Stimulated activated CD4-positive, alpha-beta T cell treated with anti-CD3 and anti-CD28 coated beads, Interleukin-12 subunit alpha, Interleukin-12 subunit beta, amount 100 ng/mL, for 24 hours (primary cell): ENCODE data around the gene TNK2.
A peak's percentile ranks its signal among the peaks of the same experiment; 100 is the strongest.
"Not testable (repeated sequence)": the region's sequence is repeated elsewhere in the genome, so short reads cannot be mapped to it uniquely, and the experiment has no call there.

ENCODE experiments used
- DNase-seq, 2 experiments: peaks; one replicate each; pipeline ENCODE4 v3.0.0-alpha.2; 2020; ENCODE audit warnings: low read depth in 2 of 2

TNK2 gene

DNA sequence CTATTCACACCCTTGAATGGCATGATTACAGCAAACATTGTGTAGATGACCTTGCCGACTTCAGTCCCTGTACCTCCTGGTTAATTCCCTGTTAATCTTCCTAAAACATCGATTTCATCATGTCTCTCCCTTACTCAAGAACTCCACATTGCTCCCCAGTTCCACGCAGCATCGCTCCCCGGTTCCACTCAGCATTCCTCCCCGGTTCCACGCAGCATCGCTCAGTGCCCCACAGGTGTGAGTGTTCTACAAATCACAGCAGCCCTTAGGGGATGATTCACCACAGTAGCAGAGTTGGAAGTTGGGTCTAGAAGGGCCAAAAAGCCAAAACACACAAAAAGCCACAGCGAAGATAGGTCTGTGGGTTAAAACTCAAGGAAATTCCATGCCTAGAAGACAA lies 8.6 kb upstream of the TNK2 start:
- DNase-seq: no peak

DNA sequence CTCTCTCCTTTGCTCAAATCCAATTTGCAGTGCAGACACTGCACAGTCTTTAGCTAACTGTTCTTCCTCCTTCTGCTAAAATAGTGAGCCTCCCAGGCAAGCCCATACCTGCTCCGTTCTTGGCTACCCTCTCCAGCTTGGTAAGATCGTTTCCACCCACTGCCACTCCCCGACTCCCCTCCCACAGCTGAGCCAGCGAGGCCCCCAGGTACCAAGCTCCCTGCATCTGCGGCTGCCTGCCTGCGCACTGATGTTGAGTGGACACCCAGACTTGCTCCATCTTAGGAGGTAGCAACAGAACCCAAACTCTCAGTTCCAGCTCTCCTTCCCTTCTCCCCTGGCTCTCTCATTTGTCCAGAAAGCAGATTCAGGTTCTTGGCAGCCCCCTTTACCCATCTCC lies 7.9 kb upstream of the TNK2 start:
- no peak for DNase-seq

DNA sequence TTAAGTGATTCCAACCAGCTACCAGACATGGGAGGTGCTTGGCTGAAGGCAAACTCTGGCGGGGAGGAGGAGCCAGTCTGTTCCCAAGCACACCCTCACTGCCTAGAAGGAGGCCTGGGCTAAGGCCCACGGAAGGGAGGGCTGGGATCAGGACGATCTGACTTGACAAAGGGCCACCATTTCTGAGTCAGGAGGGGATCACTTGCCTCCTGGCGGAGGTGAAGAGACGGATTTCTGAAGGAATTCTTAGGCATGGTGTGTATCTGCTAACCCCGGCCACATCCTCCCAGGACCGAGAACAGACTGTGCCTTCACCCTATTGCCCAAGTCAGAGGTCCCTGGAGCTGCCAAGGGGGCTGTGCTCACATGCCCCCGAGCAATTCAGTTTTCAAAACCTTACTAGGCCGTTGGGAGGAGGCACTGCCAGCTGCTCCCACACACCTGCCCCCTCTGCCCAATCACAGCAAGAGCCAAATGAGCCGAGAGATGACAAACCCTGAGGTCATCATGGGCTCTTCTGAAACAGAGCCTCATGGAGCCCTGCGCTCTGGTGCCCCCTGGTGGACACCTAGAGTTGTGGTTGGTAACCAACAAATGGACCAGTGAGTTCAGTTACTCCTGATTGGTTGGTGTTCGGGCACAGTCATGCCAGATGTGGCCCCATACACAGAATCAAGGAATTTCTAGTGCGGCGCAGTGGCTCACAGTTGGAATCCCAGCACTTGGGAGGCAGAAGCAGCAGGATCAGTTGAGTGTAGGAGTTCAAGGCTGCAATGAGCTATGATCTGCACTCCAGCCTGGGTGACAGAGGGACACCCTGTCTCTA lies 6.5 kb upstream of the TNK2 start:
- peak; percentile 91 to 96 for DNase-seq

DNA sequence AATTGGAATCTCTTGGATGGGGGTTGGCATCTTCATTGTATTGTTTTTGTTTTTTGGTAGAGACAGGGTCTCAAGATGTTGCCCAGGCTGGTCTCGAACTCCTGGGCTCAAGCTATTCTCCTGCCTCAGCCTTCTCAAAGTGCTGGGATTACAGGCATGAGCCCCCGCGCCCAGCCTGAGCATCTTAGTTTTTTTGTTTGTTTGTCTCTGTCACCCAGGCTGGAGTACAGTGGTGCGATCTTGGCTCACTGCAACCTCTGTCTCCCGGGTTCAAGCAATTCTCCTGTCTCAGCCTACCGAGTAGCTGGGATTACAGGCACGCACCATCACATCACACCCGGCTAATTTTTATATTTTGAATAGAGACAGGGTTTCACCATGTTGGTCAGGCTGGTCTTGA lies 5.8 kb upstream of the TNK2 start:
- not testable (repeated sequence) for DNase-seq

DNA sequence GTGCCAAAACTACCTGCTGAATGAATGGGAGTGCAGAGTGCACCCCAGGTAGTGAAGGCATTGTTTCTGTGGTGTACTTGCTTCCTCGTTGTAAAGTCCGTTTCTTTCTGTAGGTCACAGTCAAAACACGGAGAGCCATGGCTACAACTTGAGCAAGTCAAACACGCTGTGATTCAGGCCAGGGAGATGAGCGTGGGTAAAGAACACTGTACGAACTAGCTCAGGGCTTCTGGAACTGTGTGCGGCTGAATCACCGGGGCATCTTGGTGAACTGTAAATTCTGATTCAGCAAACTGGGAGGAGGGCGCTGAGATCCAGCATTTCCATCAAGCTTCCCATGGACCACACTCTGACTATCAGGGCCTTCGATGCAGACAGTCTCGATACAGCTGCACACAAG lies 5.0 kb upstream of the TNK2 start:
- DNase-seq: no peak

DNA sequence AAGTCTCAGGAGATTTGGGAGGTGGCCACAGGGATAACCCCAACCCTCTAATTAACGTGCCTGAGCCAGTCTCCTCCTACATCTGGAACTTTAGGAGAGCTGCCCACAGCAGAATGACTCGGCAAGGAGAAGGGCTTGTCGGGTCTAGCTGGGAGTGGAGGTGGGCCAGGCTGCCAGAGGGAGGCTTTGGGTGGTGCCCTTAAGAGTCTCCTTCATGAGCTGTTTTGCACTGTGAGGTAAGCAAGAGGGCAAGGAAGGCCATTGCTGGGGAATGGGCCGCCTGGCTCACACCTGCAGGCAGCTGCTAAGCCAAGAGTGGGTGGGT lies 3.6 kb upstream of the TNK2 start:
- DNase-seq: no peak

DNA sequence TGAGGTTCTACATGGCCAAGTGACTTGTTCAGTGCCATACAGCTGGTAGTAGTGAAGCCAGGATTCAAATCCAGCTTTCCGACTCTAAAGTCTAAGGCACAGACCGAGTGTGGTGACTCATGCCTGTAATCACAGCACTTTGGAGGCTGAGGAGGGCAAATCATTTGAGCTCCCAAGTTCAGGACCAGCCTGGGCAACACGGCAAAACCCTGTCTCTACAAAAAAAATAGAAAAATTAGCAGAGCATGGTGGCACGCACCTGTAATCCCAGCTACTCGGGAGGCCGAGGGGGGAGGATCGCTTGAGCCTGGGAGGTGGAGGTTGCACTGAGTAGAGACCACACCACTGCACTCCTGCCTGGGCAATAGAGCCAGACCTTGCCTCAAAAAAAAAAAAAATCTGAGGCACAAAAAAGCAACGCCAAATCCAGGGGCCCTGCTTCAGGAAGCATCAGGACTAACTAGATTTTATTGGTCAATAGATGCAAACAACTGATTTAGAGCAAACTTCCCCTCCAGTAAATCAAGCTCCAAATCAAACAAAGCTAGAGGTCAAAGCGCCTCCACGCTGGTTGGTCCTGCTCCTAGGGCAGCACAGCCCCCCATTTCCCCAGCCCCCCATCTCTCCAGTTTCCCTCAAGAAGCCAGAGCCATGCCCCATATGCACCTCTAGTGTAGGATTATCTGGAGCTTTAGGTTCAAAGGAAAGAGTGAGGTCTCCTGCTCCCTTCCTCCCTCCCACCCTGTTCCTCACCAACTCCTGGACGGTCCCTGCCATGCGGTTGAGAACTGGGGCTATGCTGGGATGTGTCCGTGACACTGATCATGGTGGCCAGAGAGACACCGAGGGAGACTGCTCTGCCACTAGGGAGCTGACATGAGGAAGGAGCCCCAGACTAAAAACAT lies 2.9 kb upstream of the TNK2 start:
- no peak for DNase-seq

DNA sequence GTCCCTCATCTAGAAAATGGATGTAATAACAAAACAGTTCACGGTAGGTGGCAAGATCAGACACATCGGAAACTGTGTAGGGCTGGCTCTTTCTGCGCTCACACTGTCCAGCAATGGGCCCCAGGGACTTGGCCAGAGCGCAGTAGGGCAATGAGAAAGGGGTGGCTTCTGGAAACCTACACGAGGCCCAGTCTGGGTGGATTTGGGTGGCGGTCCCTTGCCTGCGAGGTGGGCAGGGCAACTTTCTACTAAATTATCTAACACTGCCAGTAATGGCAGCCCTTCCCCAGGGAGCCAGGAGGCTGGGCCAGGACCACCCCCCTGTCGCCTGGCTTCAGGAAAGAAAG lies 2.1 kb upstream of the TNK2 start:
- DNase-seq: no peak

DNA sequence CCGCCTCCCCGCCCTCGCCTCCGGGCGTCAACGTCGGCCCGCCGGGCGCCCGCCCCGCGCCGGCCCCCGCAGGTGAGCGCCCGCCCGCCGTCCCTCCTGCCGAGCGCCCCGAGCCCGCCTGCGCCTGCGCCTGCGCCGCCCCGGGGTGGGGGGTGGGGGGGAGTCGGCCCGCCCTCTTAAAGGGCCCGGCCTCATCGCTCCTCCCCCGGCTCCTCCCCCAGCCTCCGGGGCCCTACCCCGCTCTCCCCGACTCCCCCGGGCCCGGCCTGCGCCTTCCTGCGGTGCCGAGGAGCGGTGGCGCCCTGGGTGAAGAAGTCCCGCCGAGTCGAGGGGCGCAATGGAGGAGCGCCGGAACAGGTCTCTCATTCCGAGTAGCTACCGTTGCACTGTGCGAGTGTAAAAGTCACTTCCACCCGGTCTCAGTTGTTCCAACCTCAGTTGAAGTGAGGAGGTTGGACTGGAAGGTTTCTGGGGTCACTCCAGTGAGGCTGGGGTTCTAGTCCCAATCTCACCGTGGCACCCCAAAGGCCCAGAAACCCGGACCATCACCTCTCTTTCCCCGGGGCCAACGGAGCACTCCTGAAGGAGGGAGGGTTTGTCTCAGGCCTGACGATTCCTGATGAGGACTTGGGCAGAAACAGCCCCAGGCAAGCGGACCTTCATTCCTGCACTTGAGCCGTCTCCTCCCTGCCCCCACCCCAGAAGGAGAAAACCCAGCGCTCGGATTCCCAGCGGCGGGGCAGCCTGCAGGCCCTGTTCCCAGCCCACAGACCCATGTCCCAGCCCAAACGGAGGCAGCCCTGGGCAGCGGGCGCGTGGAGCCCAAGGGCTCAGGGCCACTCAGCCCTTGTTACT lies 1.5 kb upstream of the TNK2 start:
- peak; percentile 78 to 81 for DNase-seq

DNA sequence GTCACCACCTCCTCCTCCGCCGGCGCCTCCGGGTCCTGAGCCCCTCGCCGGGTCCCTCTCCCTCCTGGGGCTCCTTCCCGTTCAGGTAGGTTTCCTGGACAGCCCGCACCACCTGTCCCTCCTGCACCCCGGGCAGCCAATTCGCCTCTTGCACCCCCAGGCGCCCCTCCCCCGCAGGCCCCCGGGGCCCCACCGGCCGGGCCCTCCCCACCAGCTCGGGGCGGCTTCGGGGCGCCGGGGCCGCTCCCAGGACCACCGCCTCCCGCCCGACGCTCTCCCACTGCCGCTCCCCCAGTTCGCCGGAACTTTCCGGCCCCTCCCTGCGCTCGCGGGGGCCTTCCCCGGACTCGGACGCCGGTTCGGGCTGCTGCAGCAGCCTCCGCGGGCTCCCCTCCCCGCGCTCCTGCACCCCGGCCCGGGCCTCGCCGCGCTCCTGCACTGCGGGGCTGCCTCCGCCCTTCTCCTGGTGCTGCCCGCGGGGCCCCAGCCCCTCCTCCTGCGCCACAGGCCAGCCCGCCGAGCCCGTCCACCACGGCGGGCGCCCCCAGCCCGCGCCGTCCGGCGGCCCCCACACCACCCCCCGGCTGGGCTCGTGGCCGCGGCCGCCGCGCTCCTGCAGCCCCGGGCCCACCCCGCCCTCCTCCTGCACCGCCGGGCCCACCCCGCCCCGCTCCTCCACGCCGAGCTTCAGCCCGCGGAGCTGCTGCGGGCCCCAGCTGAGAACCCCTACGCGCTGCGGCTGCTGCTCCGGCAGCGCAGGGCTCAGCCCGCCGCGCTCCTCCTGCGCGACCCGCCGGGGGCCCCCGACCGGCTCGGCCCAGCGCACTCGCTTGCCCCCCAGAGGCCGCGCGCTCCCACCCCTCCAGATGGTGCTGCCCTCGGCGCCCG lies 587 bp upstream of the TNK2 start:
- no peak for DNase-seq

DNA sequence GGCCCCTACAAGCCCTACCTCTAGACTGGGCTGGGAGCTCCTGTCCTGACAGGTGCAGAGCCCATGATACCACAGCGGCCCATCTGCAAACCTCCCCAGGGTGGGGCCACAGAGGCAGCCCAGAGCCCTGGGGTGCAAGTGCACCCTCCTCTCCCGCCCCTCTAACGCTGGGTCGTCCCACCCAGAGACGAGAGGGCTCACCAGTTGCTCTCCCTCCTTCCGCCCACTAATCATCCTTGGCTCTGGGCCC lies 742 bp downstream of the TNK2 start:
- no peak for DNase-seq

DNA sequence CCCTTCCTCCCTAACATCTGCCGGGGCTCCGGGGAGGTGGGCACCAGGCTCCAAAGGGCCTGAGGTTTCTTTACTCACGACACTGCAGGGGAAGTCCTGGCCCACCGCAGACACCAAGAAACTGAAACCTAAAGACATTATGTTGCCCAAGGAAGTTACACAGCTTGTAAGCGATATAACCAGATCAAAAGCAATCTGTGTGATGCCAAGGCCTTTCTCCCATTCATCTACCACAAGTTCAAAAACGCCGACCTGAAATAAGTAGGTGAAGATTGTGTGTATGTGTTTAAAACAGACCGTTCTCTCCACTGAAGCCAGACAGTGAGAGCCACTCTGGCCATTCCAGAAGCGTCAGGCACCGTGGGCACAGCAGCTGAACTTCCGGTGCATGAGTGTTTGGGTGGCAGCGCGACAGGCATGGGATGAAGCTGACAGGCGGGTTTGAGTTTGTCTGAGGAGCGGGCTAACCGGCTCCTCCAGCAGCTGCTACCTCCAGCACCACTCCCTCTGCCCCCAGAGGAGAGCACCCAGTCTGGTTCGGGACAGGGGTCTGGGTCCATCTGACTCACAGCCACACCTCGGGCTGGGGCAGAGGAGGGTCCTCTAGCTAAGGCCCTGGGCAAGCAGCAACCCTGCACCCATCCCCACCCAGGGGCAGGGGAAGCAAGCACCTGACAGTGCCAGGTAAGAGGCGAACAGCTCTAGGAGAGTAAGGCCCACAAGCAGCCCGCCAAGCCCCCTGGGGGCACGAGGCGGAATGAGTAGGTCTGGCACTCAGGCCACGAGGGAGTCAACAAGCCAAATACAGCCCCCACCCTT lies 1.3 kb downstream of the TNK2 start:
- peak; percentile 43 to 51 for DNase-seq

DNA sequence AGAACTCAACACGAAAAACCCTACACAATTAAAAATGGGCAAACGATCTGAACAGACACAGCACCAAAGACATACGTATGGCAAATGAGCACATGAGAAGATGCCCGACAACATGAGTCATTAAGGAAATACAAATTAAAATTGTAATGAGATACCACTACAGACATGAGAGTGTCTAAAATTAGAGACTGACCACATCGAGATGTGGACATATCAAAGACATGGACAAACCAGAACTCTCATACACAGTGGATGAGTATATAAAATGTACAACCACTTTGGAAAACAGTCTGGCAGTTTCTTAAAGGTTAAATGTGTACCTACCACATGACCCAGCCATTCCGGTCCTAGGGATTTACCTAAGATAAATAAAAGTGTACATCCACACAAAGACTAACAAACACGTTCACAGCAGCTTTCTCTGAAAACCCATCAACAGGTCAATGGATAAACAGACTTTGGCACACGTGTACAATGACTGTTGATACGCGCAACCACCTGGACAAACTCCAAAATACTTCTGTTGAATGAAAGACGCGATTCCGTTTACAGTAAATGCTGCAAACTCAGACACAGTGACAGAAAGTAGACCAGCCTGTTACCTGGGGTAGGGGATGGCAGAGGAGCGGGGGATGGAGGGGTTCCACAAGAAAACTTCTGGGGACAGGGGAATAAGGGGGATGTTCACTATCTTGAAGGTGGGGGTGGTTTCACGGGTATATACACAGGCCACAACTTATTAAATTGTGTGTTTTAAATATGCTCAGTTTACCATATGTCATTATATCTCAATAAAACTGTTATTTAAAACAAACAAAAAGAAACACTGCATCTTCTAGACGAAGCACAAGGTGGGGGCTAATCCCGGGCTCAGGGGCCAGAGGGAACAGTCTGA lies 2.1 kb downstream of the TNK2 start:
- DNase-seq: no peak

DNA sequence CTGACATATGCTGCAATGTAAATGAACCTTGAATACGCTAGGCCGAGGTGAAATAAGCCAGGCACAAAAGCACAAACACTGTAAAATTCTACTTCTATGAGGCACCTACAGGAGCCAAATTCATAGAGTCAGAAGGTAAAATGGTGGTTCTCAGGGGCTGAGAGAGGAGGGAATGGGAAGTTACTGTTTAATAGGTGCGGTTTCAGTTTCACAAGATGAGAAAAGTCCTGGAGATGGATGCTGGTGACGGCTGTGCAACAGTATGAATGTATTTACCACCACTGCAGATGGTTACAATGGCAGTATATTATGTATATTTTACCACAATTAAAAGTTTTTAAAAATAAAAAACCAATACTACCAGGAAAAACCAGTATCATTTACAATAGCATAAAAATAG lies 4.0 kb downstream of the TNK2 start:
- no peak for DNase-seq

DNA sequence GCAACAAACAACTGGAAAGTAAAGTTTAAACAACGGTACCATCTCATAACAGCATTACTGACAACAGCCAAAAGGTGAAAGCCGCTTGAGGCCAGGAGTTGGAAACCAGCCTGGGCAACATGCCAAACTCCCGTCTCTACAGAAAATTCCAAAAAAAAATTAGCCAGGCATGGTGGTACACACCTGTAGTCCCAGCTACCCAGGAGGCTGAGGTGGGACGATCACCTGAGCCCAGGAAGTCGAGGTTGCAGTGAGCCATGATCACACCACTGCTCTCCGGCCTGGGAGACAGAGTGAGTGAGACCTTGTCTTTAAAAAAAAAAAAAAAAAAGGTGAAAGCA lies 4.4 kb downstream of the TNK2 start:
- no peak for DNase-seq

DNA sequence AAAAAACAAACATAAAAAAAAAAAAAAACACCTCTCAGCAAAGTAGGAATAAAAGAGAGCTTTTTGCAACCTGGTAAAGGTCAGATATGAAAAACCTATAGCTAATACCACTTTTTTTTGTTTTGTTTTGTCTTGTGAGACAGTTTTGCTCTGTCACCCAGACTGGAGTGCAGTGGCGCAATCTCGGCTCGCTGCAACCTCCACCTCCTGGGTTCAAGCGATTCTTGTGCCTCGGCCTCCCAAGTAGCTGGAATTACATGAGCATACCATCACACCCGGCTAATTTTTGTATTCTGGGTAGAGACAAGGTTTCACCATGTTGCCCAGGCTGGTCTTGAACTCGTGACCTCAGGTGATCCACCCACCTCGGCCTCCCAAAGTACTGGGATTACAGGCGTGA lies 5.7 kb downstream of the TNK2 start:
- not testable (repeated sequence) for DNase-seq

DNA sequence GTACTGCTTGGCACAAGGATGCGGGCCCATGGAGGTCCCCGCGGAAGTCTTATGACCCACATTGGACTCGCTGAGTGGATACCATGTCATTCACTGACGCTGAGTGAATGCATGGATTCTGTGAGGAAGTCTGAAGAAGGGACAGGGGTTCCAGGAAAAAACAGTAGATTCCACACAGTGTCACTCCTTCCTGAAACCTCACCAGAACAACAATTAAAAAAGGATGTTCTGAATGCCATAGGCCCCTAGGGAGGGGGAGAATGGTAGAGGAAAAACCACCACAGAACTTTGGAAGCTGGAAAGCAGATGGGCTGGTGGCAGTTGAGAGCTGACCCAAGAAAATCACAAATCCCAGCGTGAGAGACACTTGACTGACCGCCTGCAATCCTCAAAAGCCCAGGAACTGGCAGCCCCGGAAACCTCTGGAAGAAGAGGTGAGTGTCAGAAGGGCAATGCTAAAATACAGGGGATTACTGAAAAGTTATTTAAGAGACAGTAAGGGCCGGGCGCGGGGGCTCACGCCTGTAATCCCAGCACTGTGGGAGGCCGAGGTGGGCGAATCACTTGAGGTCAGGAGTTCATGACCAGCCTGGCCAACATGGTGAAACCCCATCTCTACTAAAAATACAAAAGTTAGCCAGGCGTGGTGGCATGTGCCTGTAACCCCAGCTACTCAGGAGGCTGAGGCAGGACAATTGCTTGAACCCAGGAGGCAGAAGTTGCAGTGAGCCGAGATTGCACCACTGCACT lies 6.3 kb downstream of the TNK2 start:
- not testable (repeated sequence) for DNase-seq

DNA sequence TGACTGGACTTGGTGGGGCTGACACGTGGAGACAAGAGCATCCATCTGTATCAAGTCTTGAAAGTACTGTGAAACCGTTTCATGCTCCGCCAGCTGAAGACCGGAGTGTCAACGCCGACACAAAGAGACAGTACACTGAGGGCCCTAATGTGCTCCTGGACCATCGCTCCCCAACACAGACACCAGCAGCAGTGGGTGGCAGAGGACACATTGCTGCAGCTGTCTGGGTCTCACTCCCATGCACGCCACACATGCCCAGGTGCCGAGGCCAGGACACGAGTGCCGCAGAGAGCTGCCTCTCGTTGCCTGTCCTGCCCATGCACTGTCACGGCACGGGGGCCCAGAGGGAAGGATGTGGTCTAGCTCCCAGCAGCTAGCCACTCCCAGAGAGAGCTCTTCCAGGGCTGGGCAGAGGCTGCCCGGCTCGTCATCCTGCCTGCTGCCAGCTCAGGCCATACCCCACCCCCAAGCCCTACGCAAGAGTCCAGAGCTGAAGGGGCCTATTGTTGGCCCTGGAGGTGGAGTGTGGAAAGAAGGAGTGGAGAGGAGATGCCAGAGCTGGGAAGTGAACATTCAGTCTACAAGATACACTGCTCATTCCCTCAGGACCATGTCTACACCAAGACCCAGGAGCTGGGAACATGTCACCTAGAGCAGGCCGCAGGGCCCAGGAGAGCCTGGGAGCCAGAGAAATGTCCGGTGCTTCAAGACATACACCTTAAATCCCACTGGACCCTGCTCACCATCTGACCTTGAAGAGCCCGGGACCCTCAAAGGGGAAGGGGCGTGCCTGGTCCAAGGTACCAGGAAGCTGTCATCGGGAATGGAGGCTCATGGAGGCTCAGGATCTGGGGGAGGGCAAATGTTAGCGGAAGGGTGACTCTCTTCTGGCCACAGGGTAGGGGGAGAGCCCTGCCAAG lies 7.7 kb downstream of the TNK2 start:
- DNase-seq: peak in 1 of 2 experiments; percentile 29
